Endodermal cell (in vitro differentiated cells): ENCODE data around the gene DEPDC1. TPM values are rescaled to one million over a fixed set of nuclear protein-coding genes. Genes with fewer than 3 reads are reported as not detected.
"Not testable (repeated sequence)": the region's sequence is repeated elsewhere in the genome, so short reads cannot be mapped to it uniquely, and the experiment has no call there.

Experiments used
- DNase-seq: peaks from one replicate; pipeline ENCODE4 v3.0.0-alpha.2; 2017
- H3K27ac ChIP-seq: 2 replicates; pipeline ENCODE4 v1.5.1; 2013; ENCODE audit warnings: mild to moderate bottlenecking, low read depth, low read length, moderate library complexity
- H3K27me3 ChIP-seq: 2 replicates; pipeline ENCODE4 v1.6.1; 2013; ENCODE audit warnings: mild to moderate bottlenecking, low read length, moderate library complexity; ENCODE audit not compliant: insufficient read depth, control insufficient read depth, poor library complexity, severe bottlenecking
- H3K36me3 ChIP-seq: 2 replicates; pipeline ENCODE4 v1.7.0; 2013; ENCODE audit warnings: mild to moderate bottlenecking, low read length, moderate library complexity; ENCODE audit not compliant: control insufficient read depth, insufficient read depth
- H3K4me1 ChIP-seq: one replicate; pipeline ENCODE4 v1.7.0; 2013; ENCODE audit warnings: low read length; ENCODE audit not compliant: control insufficient read depth, insufficient read depth
- H3K4me3 ChIP-seq: 2 replicates; pipeline ENCODE4 v1.5.1; 2013; ENCODE audit warnings: mild to moderate bottlenecking, low read length, moderate library complexity
- H3K9ac ChIP-seq: 2 replicates; pipeline ENCODE4 v1.6.1; 2013; ENCODE audit warnings: mild to moderate bottlenecking, low read length, moderate library complexity; ENCODE audit not compliant: poor library complexity, severe bottlenecking; ENCODE audit errors: extremely low read depth
- H3K9me3 ChIP-seq: 2 replicates; pipeline ENCODE4 v1.6.1; 2013; ENCODE audit warnings: mild to moderate bottlenecking, low read length, moderate library complexity; ENCODE audit not compliant: control insufficient read depth
- H3K27ac Mint-ChIP-seq: 2 replicates; pipeline ENCODE4 v1.8.0; 2020; ENCODE audit warnings: mixed read lengths
- H3K27me3 Mint-ChIP-seq: 2 replicates; pipeline ENCODE4 v1.8.0; 2021; ENCODE audit warnings: mild to moderate bottlenecking, mixed read lengths; ENCODE audit not compliant: insufficient read depth
- H3K36me3 Mint-ChIP-seq: 2 replicates; pipeline ENCODE4 v1.8.0; 2020; ENCODE audit warnings: low read depth, mixed read lengths
- H3K4me1 Mint-ChIP-seq: 2 replicates; pipeline ENCODE4 v1.8.0; 2020; ENCODE audit warnings: mixed read lengths
- H3K4me3 Mint-ChIP-seq: 2 replicates; pipeline ENCODE4 v1.8.0; 2020; ENCODE audit warnings: mild to moderate bottlenecking, moderate library complexity, mixed read lengths
- H3K9me3 Mint-ChIP-seq: 2 replicates; pipeline ENCODE4 v1.8.0; 2020; ENCODE audit warnings: mild to moderate bottlenecking, mixed read lengths
- WGBS, 2 experiments: methylation state at CpG; one replicate each; pipeline versions ENCODE4 v1.1.5 to v1.1.7; 2013; ENCODE audit warnings: missing lambda C conversion rate in 2 of 2, mixed read lengths in 1 of 2; ENCODE audit not compliant: insufficient coverage in 1 of 2, insufficient read length in 1 of 2; 5-methylcytosine and 5-hydroxymethylcytosine counted together
- total RNA-seq, 2 donors: library from RNA; stranded (reverse); fragmentation: NEBNext Ultra II Directional in 1 of 2; extraction: Animal tissue kit (Norgen Biotek cat#: 25700) in 1 of 2; gene quantifications; 2 replicates in 1 of 2; 3 replicates in 1 of 2; pipeline ENCODE4 v1.2.1, GENCODE V29; 2021
- TF ChIP-seq, protein P1 (sequence below): fragments of 200-600 bp; sonication (generic); conservative IDR thresholded peaks from 2 replicates; pipeline ENCODE4 v1.5.0; 2021; ENCODE audit warnings: antibody characterized with exemption, mild to moderate bottlenecking

DEPDC1 gene
- total RNA-seq, 2 donors from 2014 or later, result 25.1 to 40.0 TPM

DNA sequence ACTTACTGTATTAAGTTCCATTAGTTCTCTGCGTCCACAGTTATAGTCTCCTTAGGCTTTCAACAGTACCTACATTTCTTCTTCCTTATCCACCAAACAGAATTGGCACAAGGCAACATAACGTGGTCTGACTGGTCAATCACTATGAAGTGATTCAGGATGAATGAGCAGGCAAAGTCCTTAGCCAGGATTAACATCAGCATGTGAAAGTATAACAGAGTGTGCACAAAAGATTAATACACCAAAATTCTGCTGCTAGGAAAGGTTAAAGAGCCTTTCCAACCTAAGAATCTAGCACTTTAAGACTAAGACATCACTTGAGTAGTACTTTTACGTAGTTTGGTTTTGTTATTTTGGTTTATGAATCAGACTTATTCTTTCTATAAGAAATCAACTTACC is 15.8 kb downstream of the DEPDC1 start:
- Mint-ChIP-seq H3K27ac (no peak overlapping the region), H3K36me3 (peaks cover 38% of the 10 kb centered on the region), H3K27me3 (no peaks in the 10 kb centered on the region), H3K4me3 (no peak overlapping the region), H3K4me1 (no peaks in the 10 kb centered on the region), H3K9me3 (no peaks in the 10 kb centered on the region)
- Histone ChIP-seq H3K9ac (no peak overlapping the region), H3K4me1 (no peaks in the 10 kb centered on the region), H3K27ac (no peak overlapping the region), H3K4me3 (no peak overlapping the region), H3K9me3 (no peaks in the 10 kb centered on the region), H3K36me3 (peaks cover 78% of the 10 kb centered on the region), H3K27me3 (no peaks in the 10 kb centered on the region)
- no peak for DNase-seq
- WGBS, 2 experiments, result 71 to 97% methylated on average over 1 to 3 of the region's 3 CpGs
- TF ChIP-seq, protein P1, sequence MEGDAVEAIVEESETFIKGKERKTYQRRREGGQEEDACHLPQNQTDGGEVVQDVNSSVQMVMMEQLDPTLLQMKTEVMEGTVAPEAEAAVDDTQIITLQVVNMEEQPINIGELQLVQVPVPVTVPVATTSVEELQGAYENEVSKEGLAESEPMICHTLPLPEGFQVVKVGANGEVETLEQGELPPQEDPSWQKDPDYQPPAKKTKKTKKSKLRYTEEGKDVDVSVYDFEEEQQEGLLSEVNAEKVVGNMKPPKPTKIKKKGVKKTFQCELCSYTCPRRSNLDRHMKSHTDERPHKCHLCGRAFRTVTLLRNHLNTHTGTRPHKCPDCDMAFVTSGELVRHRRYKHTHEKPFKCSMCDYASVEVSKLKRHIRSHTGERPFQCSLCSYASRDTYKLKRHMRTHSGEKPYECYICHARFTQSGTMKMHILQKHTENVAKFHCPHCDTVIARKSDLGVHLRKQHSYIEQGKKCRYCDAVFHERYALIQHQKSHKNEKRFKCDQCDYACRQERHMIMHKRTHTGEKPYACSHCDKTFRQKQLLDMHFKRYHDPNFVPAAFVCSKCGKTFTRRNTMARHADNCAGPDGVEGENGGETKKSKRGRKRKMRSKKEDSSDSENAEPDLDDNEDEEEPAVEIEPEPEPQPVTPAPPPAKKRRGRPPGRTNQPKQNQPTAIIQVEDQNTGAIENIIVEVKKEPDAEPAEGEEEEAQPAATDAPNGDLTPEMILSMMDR, result no peak

DNA sequence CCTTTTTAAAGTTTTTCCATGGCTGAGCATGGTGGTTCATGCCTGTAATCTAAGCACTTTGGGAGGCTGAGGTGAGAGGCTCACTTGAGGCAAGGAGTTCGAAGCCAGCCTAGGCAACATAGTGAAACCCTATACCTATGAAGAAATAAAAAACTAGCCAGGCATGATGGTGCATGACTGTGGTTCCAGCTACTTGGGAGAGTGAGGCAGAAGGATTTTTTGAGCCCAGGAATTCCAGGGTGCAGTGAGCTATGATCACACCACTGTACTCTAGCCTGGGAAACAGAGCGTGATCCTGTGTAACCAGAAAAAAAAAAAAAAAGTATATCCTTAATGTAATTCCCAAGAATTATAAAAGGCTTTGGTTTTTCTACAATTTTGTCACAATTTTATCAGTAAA is 17.4 kb downstream of the DEPDC1 start:
- Mint-ChIP-seq H3K27ac (no peak overlapping the region), H3K4me1 (no peaks in the 10 kb centered on the region), H3K27me3 (no peaks in the 10 kb centered on the region), H3K4me3 (no peak overlapping the region), H3K36me3 (peaks cover 32% of the 10 kb centered on the region), H3K9me3 (no peaks in the 10 kb centered on the region)
- Histone ChIP-seq H3K27me3 (no peaks in the 10 kb centered on the region), H3K4me1 (no peaks in the 10 kb centered on the region), H3K9ac (no peak overlapping the region), H3K4me3 (no peak overlapping the region), H3K36me3 (peaks cover 73% of the 10 kb centered on the region), H3K27ac (no peak overlapping the region), H3K9me3 (no peaks in the 10 kb centered on the region)
- DNase-seq, result no peak
- TF ChIP-seq, protein P1, result no peak
- WGBS, 2 experiments, result 71 to 86% methylated on average over 1 to 2 of the region's 2 CpGs

DNA sequence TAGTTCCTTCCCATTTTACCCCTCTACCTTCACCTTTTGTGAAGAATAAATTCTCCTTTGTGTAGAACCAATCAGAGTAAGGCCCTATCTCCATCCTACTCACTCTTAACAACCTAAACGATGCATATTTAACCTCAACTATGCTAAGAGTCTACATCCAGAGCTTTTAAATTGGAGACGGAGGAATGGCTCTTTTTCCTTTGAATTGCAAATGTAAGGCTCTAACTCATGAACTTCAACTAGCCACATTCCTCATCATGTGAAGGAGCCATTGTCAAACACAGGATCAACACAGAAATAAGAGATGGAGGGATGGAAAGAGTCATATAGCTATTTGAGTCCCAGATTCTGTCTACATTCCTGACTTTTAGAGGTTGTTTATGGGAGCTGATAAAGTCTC is 18.2 kb downstream of the DEPDC1 start:
- H3K4me3 ChIP-seq, result no peak overlapping the region
- no peaks in the 10 kb centered on the region for H3K4me1 ChIP-seq
- no peaks in the 10 kb centered on the region for H3K4me1 Mint-ChIP-seq
- H3K27ac ChIP-seq, result no peak overlapping the region
- H3K36me3 ChIP-seq, result peaks cover 67% of the 10 kb centered on the region
- TF ChIP-seq, protein P1, result no peak
- no peak for DNase-seq
- H3K27me3 Mint-ChIP-seq, result no peaks in the 10 kb centered on the region
- no peak overlapping the region for H3K27ac Mint-ChIP-seq
- H3K9ac ChIP-seq, result no peak overlapping the region
- H3K4me3 Mint-ChIP-seq, result no peak overlapping the region
- H3K36me3 Mint-ChIP-seq, result peaks cover 32% of the 10 kb centered on the region
- H3K9me3 ChIP-seq, result no peaks in the 10 kb centered on the region
- H3K27me3 ChIP-seq, result no peaks in the 10 kb centered on the region
- 80 to 93% methylated on average over 2 of the region's 2 CpGs for WGBS, 2 experiments
- no peaks in the 10 kb centered on the region for H3K9me3 Mint-ChIP-seq

DNA sequence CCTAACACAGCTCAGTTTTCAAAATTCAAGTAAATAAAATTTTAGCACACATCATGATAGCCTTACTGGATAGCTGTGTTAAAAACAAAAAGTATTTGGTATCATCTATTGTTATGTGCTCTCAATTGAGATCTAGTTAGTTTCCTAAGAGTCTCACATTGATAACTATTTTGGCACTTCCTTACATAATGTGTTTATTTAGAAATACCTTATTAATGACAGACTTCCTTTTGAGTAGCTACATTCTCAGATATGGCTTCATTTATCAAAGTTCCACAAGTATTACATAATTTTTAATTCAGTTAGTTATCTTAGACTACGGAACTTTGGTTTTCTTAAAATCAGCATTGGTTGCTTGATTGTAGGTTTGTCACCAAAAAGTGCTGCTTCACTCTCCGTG is 20.3 kb downstream of the DEPDC1 start:
- 96 to 100% methylated on average over 1 to 2 of the region's 2 CpGs for WGBS, 2 experiments
- not testable (repeated sequence) for H3K27me3 Mint-ChIP-seq, H3K9me3 ChIP-seq, H3K4me3 Mint-ChIP-seq, H3K9ac ChIP-seq, DNase-seq, H3K9me3 Mint-ChIP-seq, H3K4me1 ChIP-seq, H3K4me3 ChIP-seq, H3K4me1 Mint-ChIP-seq, H3K27ac ChIP-seq, H3K27me3 ChIP-seq, H3K27ac Mint-ChIP-seq
- peaks cover 49% of the 10 kb centered on the region for H3K36me3 ChIP-seq
- peaks cover 19% of the 10 kb centered on the region for H3K36me3 Mint-ChIP-seq
